CD14-positive monocyte (primary cell): ENCODE measurements around the gene GRK3. TPM values are rescaled to one million over a fixed set of nuclear protein-coding genes. Genes with fewer than 3 reads are reported as not detected.
A peak's percentile ranks its signal among the peaks of the same experiment; 100 is the strongest.

Experiments used
- DNase-seq, 3 donors: peaks; one replicate each; pipeline ENCODE4 v3.0.0-alpha.2; 2011 to 2022
- H2AFZ ChIP-seq: 2 replicates; pipeline ENCODE4 v1.6.0; 2012; ENCODE audit warnings: mild to moderate bottlenecking, low read depth, low read length, inconsistent platforms; ENCODE audit not compliant: insufficient read depth, poor library complexity, severe bottlenecking
- H3K27ac ChIP-seq, 2 donors: 1 replicate in 1 of 2; 2 replicates in 1 of 2; pipeline ENCODE4 v1.5.1; 2012 to 2013; ENCODE audit warnings: low read length in 2 of 2, control low read depth in 1 of 2, inconsistent platforms in 1 of 2, low read depth in 1 of 2, mild to moderate bottlenecking in 1 of 2
- H3K27me3 ChIP-seq, 2 donors: one replicate each; pipeline versions ENCODE4 v1.6.0 to v1.6.1; 2011 to 2013; ENCODE audit warnings: low read length in 2 of 2; ENCODE audit not compliant: control insufficient read depth in 2 of 2, insufficient read depth in 2 of 2
- H3K36me3 ChIP-seq, 2 donors: replicated peaks in 1 of 2; 1 replicate in 1 of 2; 2 replicates in 1 of 2; pipeline versions ENCODE4 v1.5.1 to v1.6.1; 2012 to 2013; ENCODE audit warnings: low read length in 2 of 2, control low read depth in 1 of 2, inconsistent platforms in 1 of 2, mild to moderate bottlenecking in 1 of 2; ENCODE audit not compliant: insufficient read depth in 2 of 2, control insufficient read depth in 1 of 2
- H3K4me1 ChIP-seq, 2 donors: 1 replicate in 1 of 2; 2 replicates in 1 of 2; pipeline versions ENCODE4 v1.5.1 to v1.6.1; 2012 to 2013; ENCODE audit warnings: low read length in 2 of 2, control low read depth in 1 of 2, inconsistent platforms in 1 of 2, mild to moderate bottlenecking in 1 of 2, moderate library complexity in 1 of 2; ENCODE audit not compliant: insufficient read depth in 2 of 2, control insufficient read depth in 1 of 2
- H3K4me2 ChIP-seq: replicated peaks from 2 replicates; pipeline ENCODE3; 2012; ENCODE audit warnings: low read length, moderate library complexity, mild to moderate bottlenecking; ENCODE audit not compliant: poor library complexity, severe bottlenecking; ENCODE audit errors: extremely low read depth
- H3K4me3 ChIP-seq, 3 experiments: fragments of 200-600 bp in 1 of 3; sonication (generic) in 1 of 3; replicated peaks in 1 of 3; 1 replicate in 2 of 3; 2 replicates in 1 of 3; pipeline ENCODE4 v1.5.1; 2011 to 2013; ENCODE audit warnings: low read length in 3 of 3, mild to moderate bottlenecking in 3 of 3, control low read depth in 2 of 3, low read depth in 2 of 3, inconsistent platforms in 1 of 3, moderate library complexity in 1 of 3
- H3K79me2 ChIP-seq: 2 replicates; pipeline ENCODE4 v1.6.0; 2012; ENCODE audit warnings: mild to moderate bottlenecking, control low read depth, inconsistent platforms, low read length, moderate library complexity; ENCODE audit not compliant: insufficient read depth
- H3K9ac ChIP-seq: 2 replicates; pipeline ENCODE4 v1.6.0; 2017; ENCODE audit warnings: low read length, mild to moderate bottlenecking; ENCODE audit not compliant: insufficient read depth, poor library complexity, severe bottlenecking
- H3K9me3 ChIP-seq, 2 donors: replicated peaks in 1 of 2; 1 replicate in 1 of 2; 2 replicates in 1 of 2; pipeline versions ENCODE4 v1.5.1 to v1.6.1; 2012 to 2013; ENCODE audit warnings: low read length in 2 of 2, control low read depth in 1 of 2; ENCODE audit not compliant: control insufficient read depth in 1 of 2, insufficient read depth in 1 of 2
- H4K20me1 ChIP-seq: 2 replicates; pipeline ENCODE4 v1.6.0; 2012; ENCODE audit warnings: mild to moderate bottlenecking, low read length, control low read depth, moderate library complexity; ENCODE audit not compliant: insufficient read depth
- H3K27ac Mint-ChIP-seq, 7 donors: one replicate each; pipeline ENCODE4 v1.8.0; 2020; ENCODE audit warnings: mild to moderate bottlenecking in 7 of 7, mixed read lengths in 7 of 7, moderate library complexity in 6 of 7, inconsistent platforms in 2 of 7
- H3K27me3 Mint-ChIP-seq, 3 donors: one replicate each; pipeline ENCODE4 v1.8.0; 2021 to 2022; ENCODE audit warnings: low read depth in 3 of 3, mild to moderate bottlenecking in 3 of 3, mixed read lengths in 3 of 3, moderate library complexity in 3 of 3, inconsistent platforms in 1 of 3
- H3K36me3 Mint-ChIP-seq, 2 donors: one replicate each; pipeline ENCODE4 v1.8.0; 2020; ENCODE audit warnings: mixed read lengths in 2 of 2, inconsistent platforms in 1 of 2, mild to moderate bottlenecking in 1 of 2
- H3K4me1 Mint-ChIP-seq: one replicate; pipeline ENCODE4 v1.8.0; 2020; ENCODE audit warnings: mild to moderate bottlenecking, mixed read lengths
- H3K4me3 Mint-ChIP-seq, 2 donors: one replicate each; pipeline ENCODE4 v1.8.0; 2020; ENCODE audit warnings: mild to moderate bottlenecking in 2 of 2, mixed read lengths in 2 of 2, moderate library complexity in 1 of 2
- H3K9me3 Mint-ChIP-seq, 7 donors: one replicate each; pipeline ENCODE4 v1.8.0; 2020 to 2022; ENCODE audit warnings: mixed read lengths in 7 of 7, mild to moderate bottlenecking in 6 of 7, moderate library complexity in 6 of 7, inconsistent platforms in 2 of 7
- CTCF ChIP-seq: fragments of 200-600 bp; IDR thresholded peaks from one replicate; pipeline ENCODE4 v1.8.0; 2022; ENCODE audit warnings: antibody characterized with exemption, mild to moderate bottlenecking
- WGBS: methylation state at CpG from one replicate; pipeline ENCODE4 v1.1.5; 2013; ENCODE audit warnings: missing lambda C conversion rate; ENCODE audit not compliant: insufficient coverage; 5-methylcytosine and 5-hydroxymethylcytosine counted together
- intact Hi-C, 2 donors: fragments of 100-400 bp; cut with micrococcal nuclease; formaldehyde crosslinking; loops; one replicate each; pipeline versions ENCODE4 v1.15.0 to v1.15.1; 2023
- polyA plus RNA-seq, 3 donors: library from polyadenylated mRNA; depleted of rRNA in 1 of 3; unstranded in 2 of 3; stranded (reverse) in 1 of 3; fragments of 300-500 nt in 2 of 3; fragments of >200 nt in 1 of 3; fragmentation: Illumina TruSeq in 2 of 3; gene quantifications; 1 replicate in 2 of 3; 2 replicates in 1 of 3; pipeline ENCODE4 v1.2.3, GENCODE V29; 2012 to 2021

Gene GRK3
- polyA plus RNA-seq, 3 donors = 8.3 to 33.3 (median 9.6) TPM

- H3K27ac ChIP-seq = peak overlapping the region in 1 of 2 donors; percentile 60
- intact Hi-C loops = no loop called here
These were observed 62.1 kb downstream of the GRK3 start for GRCh38 chr22:25626624-25626990.

GRCh38 chr22:25627271-25627852, 62.9 kb downstream of the GRK3 start:
- H3K9me3 Mint-ChIP-seq = no peaks in the 10 kb centered on the region
- H3K4me1 ChIP-seq = peaks cover 14 to 20% of the 10 kb centered on the region in 2 donors
- intact Hi-C loops = no loop called here

More at GRCh38 chr22:25626624-25626990, 62.1 kb downstream of the GRK3 start:
- no peak overlapping the region for H3K4me3 Mint-ChIP-seq
- Histone ChIP-seq H3K4me3 (no peak overlapping the region), H3K4me2 (no peak overlapping the region), H3K9me3 (no peaks in the 10 kb centered on the region), H3K27me3 (no peaks in the 10 kb centered on the region), H4K20me1 (peaks cover 100% of the 10 kb centered on the region), H3K36me3 (peaks cover 24 to 40% of the 10 kb centered on the region in 2 donors), H3K4me1 (peaks cover 14 to 20% of the 10 kb centered on the region in 2 donors), H2AFZ (no peak overlapping the region), H3K9ac (no peak overlapping the region), H3K79me2 (peaks cover 92% of the 10 kb centered on the region)
- no peaks in the 10 kb centered on the region for H3K9me3 Mint-ChIP-seq
- WGBS = no CpG with 5 or more reads among the region's 4 CpGs
- TF ChIP-seq CTCF = no peak
- peak overlapping the region in 4 of 7 donors; percentile 1 to 72 (median 44) for H3K27ac Mint-ChIP-seq
- H3K36me3 Mint-ChIP-seq = peaks cover 36 to 40% of the 10 kb centered on the region in 2 donors
- H3K27me3 Mint-ChIP-seq = no peaks in the 10 kb centered on the region
- H3K4me1 Mint-ChIP-seq = peaks cover 4% of the 10 kb centered on the region
- DNase-seq = no peak

More at GRCh38 chr22:25627271-25627852, 62.9 kb downstream of the GRK3 start:
- TF ChIP-seq CTCF = no peak
- Mint-ChIP-seq H3K4me3 (no peak overlapping the region), H3K27me3 (no peaks in the 10 kb centered on the region), H3K36me3 (peaks cover 30 to 34% of the 10 kb centered on the region in 2 donors), H3K4me1 (peaks cover 4% of the 10 kb centered on the region), H3K27ac (no peak overlapping the region)
- peaks cover 92% of the 10 kb centered on the region for H3K79me2 ChIP-seq
- H3K9me3 ChIP-seq = no peaks in the 10 kb centered on the region
- DNase-seq = peak; percentile 30 to 59 (median 48)
- H3K9ac ChIP-seq = no peak overlapping the region
- H2AFZ ChIP-seq = no peak overlapping the region
- peak overlapping the region; percentile 31 to 60 for H3K27ac ChIP-seq
- no peaks in the 10 kb centered on the region for H3K27me3 ChIP-seq
- no peak overlapping the region for H3K4me2 ChIP-seq
- peaks cover 100% of the 10 kb centered on the region for H4K20me1 ChIP-seq
- H3K36me3 ChIP-seq = peaks cover 24 to 32% of the 10 kb centered on the region in 2 donors
- WGBS = 18% methylated on average over 2 of the region's 4 CpGs
- no peak overlapping the region for H3K4me3 ChIP-seq
